ENCODE measurements around the gene NTHL1. TPM values are rescaled to one million over a fixed set of nuclear protein-coding genes. Genes with fewer than 3 reads are reported as not detected.

NTHL1 gene
- total and polyA plus RNA-seq, 2 of the 13 experiments (the other 11 are each of a cell fraction or from before 2014, with no cell fraction given), result 47.5 to 64.9 TPM

DNA sequence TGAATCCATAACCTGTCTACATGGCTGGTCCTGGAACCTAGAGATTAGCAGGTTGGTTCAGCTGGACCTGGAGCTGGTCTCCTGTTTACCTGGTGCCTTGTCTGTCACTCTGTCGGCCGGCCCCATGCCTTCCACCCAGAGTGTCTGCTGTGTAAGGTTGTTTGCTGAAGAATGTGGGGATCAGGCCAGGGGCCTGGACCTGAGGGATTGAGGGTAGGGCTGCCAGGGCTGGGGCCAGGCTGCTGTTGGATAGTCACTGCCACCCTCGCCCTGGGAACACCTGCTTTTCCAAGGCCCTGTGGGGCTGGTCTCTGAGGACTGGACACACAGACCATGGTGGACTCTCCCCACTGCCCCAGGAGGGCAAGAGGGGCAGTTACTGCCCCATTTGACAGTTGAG, 19.5 kb downstream of the NTHL1 start:
- 0 out of 2 replicates have a peak, but pooled peaks cover 7% of the 10 kb centered on the region for H4K20me1 ChIP-seq (ENCODE audit: insufficient read depth, low read length)
- no CpG with 5 or more reads among the region's 3 CpGs for WGBS (ENCODE audit: low lambda C conversion rate)
- no peaks in the 10 kb centered on the region for H3K9me3 ChIP-seq (ENCODE audit: low read length)
- DNase-seq (ENCODE audit: low spot score) (no peak), FAIRE-seq (no peak), ATAC-seq (no peak)
- no TSS peak for BruUV-seq (replicated peaks)
- H3K27me3 ChIP-seq (ENCODE audit: control insufficient read depth in 1 of 2, insufficient read depth in 2 of 2, low read length in 2 of 2), result peaks cover 1 to 9% of the 10 kb centered on the region in 2 experiments; a peak in 2 of 5 replicates
- H3K4me1 ChIP-seq (ENCODE audit: insufficient read depth, low read length), result peaks cover 73% of the 10 kb centered on the region
- intact Hi-C loops (cut with micrococcal nuclease; ENCODE audit: unreplicated experiment), result no loop called here
- in situ Hi-C loops (cut with HindIII; ENCODE audit: extremely low pct_ligation_motif_present, low pct_unique_long_range_greater_than_20kb), result no loop called here
- peak overlapping the region; percentile 54 for H3K9ac ChIP-seq (ENCODE audit: insufficient read depth, low read depth, low read length)
- peak overlapping the region; percentile 59 to 79 (median 77); a peak in 5 of 6 replicates for H3K4me3 ChIP-seq (replicated peaks in 1 of 3; ENCODE audit: insufficient read depth in 1 of 3, low read depth in 2 of 3, low read length in 3 of 3)
- ChIA-PET POLR2A (interaction anchor here (0.8 to 6.2 kb wide), 5 partner anchors 7 to 125 kb away, joined by 4 to 62 read pairs (median 7); partner anchors contain the start of genes NTHL1 and TSC2), CTCF (ENCODE audit: low intra/inter-chr PET ratio, low total read pairs) (no interaction called here)
- no peak overlapping the region for H2AFZ ChIP-seq (ENCODE audit: low read length)
- TF ChIP-seq ZNF30 (CRISPR knock-in tag; IDR thresholded peaks at IDR 0.05), result 0 out of 2 replicates have a peak, but pooled peaks have one; percentile 2
- TF ChIP-seq ZNF883 (CRISPR knock-in tag; IDR thresholded peaks at IDR 0.05; ENCODE audit: not compliant biosample characterization), result peak; percentile 28
- TF ChIP-seq NFKBIZ (CRISPR knock-in tag; IDR thresholded peaks at IDR 0.05), result no peak
- 0 out of 2 replicates have a peak, but pooled peaks have one; percentile 8 for TF ChIP-seq ZMYM4 (CRISPR knock-in tag; IDR thresholded peaks at IDR 0.05)
- TF ChIP-seq AHR (CRISPR knock-in tag; IDR thresholded peaks at IDR 0.05), result no peak
- 0 out of 2 replicates have a peak, but pooled peaks have one; percentile 24 for TF ChIP-seq PITX1 (CRISPR knock-in tag; IDR thresholded peaks at IDR 0.05)
- H3K79me2 ChIP-seq (ENCODE audit: insufficient read depth, low read length), result peaks cover 3% of the 10 kb centered on the region
- no peaks in the 10 kb centered on the region; a peak in 1 of 5 replicates for H3K36me3 ChIP-seq (replicated peaks in 1 of 2; ENCODE audit: control insufficient read depth in 1 of 2, insufficient read depth in 2 of 2, low read length in 2 of 2)
- peak overlapping the region; percentile 89 for H3K4me2 ChIP-seq (ENCODE audit: low read depth, low read length)
- H3K27ac ChIP-seq (ENCODE audit: extremely low read length, insufficient read depth, low read length), result no peak overlapping the region
